HG03354 (cell line): ENCODE measurements around the gene LIPG.
"Not testable (repeated sequence)": the region's sequence is repeated elsewhere in the genome, so short reads cannot be mapped to it uniquely, and the experiment has no call there.

Experiments
- ATAC-seq: cut with Tn5 transposase; IDR thresholded peaks from one replicate; pipeline ENCODE4 v1.9.1; 2021; ENCODE audit warnings: mild to moderate bottlenecking; ENCODE audit not compliant: unreplicated experiment, poor library complexity, severe bottlenecking

LIPG gene

DNA sequence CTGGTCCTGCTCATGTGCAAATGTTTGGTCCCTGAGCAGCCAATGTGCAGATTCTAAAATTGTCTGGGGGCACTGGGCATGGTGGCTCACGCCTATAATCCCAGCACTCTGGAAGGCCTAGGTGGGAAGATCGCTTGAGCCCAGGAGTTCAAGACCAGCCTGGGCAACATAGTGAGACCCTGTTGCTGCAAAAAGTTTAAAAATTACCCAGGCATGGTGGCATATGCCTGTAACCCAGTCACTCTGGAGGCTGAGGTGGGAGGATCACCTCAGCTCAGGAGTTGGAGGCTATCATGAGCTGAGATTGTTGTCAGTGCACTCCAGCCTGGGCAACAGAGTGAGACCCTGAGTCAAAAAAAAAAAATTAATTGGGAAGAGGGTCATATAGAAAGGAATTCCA, 5.1 kb downstream of the LIPG start:
- ATAC-seq = no peak

DNA sequence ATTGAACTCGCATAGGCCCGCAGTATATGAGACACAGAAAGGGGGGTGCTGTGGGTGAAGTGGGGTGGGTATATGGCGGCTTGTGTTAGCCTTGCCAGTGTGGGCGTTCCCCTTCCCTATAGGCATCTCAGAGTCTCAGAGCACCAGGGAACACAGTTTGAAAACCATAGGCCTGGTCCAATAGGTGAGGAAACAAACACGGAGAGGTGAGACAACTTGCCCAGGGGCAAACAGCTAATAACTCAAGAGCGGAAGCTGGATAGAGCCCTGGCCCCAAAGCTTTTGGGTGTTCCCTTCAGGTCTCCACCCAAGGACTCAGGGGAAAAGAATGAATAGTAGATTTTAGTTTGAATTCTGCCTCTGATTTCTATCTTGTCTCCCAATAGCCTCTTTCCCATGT, 7.9 kb downstream of the LIPG start:
- ATAC-seq = no peak

DNA sequence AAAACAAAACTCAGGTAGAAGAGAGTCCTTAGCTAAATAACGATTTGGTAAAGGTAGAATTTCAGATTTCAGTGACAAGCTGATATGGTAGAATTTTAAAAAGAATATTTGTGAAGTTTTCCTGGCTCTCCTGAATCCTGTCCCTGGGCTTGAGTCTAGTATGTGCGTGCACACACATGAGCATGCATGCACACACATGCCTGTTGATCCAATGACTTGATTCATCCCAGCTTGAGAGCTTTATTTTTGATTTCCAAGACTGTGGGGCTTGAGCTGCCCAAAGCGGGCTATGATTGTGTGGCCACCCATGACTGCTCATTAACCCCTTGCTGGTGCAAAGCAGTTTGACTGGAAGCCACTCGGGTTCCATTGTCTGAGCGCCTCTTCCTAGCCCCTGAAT, 9.0 kb downstream of the LIPG start:
- no peak for ATAC-seq

GRCh38 chr18:49572611-49573345, 10.9 kb downstream of the LIPG start:
- ATAC-seq = no peak

- no peak for ATAC-seq
Measured at GRCh38 chr18:49573835-49574234, 12.0 kb downstream of the LIPG start.

- ATAC-seq = not testable (repeated sequence)
Measured at GRCh38 chr18:49579041-49579440, 17.2 kb downstream of the LIPG start.

GRCh38 chr18:49579583-49579982, 17.7 kb downstream of the LIPG start:
- not testable (repeated sequence) for ATAC-seq

DNA sequence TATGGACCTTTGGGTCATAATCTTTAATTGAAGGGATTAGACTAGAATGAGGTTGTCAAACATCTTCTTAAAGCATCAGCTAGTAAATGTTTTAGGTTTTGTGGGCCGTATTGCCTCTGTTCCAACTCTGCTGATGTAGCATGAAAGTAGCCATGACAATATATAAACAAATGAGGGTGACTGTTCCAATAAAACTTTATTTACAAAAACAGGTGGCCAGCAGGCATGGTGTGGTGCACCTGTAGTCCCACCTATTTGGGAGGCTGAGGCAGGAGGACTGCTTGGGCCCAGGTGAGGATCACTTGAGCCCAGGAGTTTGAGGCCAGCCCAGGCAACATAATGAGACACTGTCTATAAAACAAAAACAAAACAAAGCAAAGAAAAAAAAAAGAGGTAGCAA, 18.4 kb downstream of the LIPG start:
- no peak for ATAC-seq

- ATAC-seq = no peak
Measured at GRCh38 chr18:49581371-49581770, 19.5 kb downstream of the LIPG start.

GRCh38 chr18:49582579-49582978, 20.7 kb downstream of the LIPG start:
- no peak for ATAC-seq

DNA sequence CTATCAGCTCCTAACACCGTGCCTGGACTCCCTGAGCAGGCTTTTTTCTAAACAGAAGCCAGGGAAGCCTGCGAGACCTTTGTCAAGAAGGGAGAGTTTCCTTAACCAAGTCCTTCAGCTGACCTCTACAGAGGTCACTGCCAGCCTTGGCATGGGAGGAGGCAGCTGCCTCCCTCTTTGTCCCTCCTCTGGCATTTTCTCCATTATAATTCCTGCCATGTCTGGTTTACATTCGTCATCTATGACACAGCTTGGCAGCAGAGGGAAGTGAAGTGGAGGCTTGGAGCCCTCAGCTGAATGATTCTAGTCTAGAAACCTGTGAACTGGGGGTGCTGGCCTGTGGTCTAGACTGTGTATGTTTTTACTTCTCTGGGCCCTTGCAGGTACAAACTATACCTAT, 22.5 kb downstream of the LIPG start:
- ATAC-seq = no peak

DNA sequence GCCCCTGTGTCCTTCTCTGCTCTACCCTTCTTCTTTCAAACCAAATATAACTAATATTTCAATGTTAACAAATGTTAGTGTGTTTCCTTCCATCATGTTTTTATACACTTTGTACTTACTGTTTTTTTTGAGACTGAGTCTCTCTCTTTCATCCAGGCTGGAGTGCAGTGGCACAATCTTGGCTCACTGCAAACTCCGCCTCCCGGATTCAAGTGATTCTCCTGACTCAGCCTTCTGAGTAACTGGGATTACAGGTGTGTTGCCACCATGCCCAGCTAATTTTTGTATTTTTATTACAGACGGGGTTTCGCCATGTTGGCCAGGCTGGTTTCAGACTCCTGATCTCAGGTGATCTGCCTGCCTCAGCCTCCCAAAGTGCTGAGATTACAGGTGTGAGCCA, 23.1 kb downstream of the LIPG start:
- ATAC-seq = not testable (repeated sequence)

GRCh38 chr18:49585781-49586663, 24.2 kb downstream of the LIPG start:
- no peak for ATAC-seq

GRCh38 chr18:49588171-49588570, 26.3 kb downstream of the LIPG start:
- ATAC-seq = no peak

- no peak for ATAC-seq
Measured at GRCh38 chr18:49588971-49589370, 27.1 kb downstream of the LIPG start.

- ATAC-seq = no peak
Measured at GRCh38 chr18:49590608-49591007, 28.8 kb downstream of the LIPG start.

- no peak for ATAC-seq
Measured at GRCh38 chr18:49591271-49591670, 29.4 kb downstream of the LIPG start.

- no peak for ATAC-seq
Measured at GRCh38 chr18:49591775-49592174, 29.9 kb downstream of the LIPG start.

- ATAC-seq = no peak
Measured at GRCh38 chr18:49596687-49597086, 34.8 kb downstream of the LIPG start.

DNA sequence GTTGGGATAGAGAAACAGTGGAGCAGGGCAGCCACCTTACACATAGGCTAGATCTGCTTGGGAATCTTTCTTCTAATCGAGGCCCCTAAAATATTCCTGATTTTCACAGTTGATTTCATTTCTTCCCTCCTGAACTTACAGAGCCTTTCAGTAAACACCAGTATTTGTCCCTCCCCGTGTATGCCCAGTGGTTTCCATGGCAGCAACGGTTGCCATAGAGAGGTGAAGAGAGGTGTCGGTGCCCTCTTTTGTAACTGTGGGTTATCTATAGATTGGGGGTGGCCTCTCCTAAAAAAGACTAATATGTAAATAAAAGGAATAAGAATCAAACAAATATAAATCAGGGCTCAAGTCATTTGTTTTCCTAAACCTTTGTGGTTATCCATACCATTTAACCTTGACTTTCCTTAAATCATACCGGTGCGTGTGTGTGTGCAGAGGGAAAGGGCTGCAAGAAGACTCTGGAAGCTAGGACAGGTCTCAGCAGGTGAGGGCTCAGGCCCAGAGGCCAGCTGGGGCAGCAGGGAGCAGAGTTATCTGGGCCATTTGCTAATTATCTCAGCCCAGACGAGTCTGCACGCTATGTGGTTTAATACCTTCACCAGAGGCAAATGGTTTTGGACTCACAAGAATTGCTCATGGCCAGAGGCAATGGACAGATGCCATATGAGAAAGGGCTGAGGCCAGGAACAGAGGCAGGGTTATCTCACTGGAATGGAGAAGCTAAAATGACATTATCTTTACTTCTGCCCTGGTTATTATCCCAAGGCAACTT, 35.5 kb downstream of the LIPG start:
- ATAC-seq = no peak
